Transverse colon (tissue), 4 donors: ENCODE measurements around the gene PHF13.

Source experiments
- EP300 ChIP-seq: sonication (generic); formaldehyde crosslinking; IDR thresholded peaks from one replicate; pipeline ENCODE4 v1.6.1; 2017; ENCODE audit warnings: antibody characterized with exemption, low read depth
- POLR2A ChIP-seq: fragments of 450-650 bp; IDR thresholded peaks from one replicate; pipeline ENCODE4 v1.6.1; 2016; ENCODE audit warnings: antibody characterized with exemption, mild to moderate bottlenecking, moderate library complexity
- POLR2AphosphoS5 ChIP-seq, 3 donors: sonication (generic); formaldehyde crosslinking; IDR thresholded peaks; one replicate each; pipeline ENCODE4 v1.6.1; 2016; ENCODE audit warnings: antibody characterized with exemption in 3 of 3
- TF ChIP-seq, protein P1 (sequence below), 5 experiments: fragments of 200-600 bp in 3 of 5; fragments of 450-650 bp in 2 of 5; sonication (generic) in 3 of 5; IDR thresholded peaks; 1 replicate in 2 of 5; 2 replicates in 3 of 5; pipeline ENCODE4 v1.5.1; 2016 to 2017; ENCODE audit warnings: antibody characterized with exemption in 5 of 5, inconsistent platforms in 3 of 5, mild to moderate bottlenecking in 2 of 5, moderate library complexity in 1 of 5

GRCh38 chr1:6621429-6622391 is 8.2 kb downstream of the PHF13 start:
- TF ChIP-seq, protein P1, sequence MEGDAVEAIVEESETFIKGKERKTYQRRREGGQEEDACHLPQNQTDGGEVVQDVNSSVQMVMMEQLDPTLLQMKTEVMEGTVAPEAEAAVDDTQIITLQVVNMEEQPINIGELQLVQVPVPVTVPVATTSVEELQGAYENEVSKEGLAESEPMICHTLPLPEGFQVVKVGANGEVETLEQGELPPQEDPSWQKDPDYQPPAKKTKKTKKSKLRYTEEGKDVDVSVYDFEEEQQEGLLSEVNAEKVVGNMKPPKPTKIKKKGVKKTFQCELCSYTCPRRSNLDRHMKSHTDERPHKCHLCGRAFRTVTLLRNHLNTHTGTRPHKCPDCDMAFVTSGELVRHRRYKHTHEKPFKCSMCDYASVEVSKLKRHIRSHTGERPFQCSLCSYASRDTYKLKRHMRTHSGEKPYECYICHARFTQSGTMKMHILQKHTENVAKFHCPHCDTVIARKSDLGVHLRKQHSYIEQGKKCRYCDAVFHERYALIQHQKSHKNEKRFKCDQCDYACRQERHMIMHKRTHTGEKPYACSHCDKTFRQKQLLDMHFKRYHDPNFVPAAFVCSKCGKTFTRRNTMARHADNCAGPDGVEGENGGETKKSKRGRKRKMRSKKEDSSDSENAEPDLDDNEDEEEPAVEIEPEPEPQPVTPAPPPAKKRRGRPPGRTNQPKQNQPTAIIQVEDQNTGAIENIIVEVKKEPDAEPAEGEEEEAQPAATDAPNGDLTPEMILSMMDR (IDR thresholded peaks at IDR 0.05), result no peak
- no peak for TF ChIP-seq POLR2A
- no peak for TF ChIP-seq EP300
- TF ChIP-seq POLR2AphosphoS5 (IDR thresholded peaks at IDR 0.05), result no peak
